OCI-LY1 (cell line): Measurements from ENCODE around the gene SMIM11.
"Not testable (repeated sequence)": the region's sequence is repeated elsewhere in the genome, so short reads cannot be mapped to it uniquely, and the experiment has no call there.

Source experiments
- EZH2 ChIP-seq: fragments of 200-600 bp; sonication (generic), shearing (Covaris generic); IDR thresholded peaks from 2 replicates; pipeline ENCODE4 v1.8.0; 2017; ENCODE audit warnings: borderline replicate concordance, mixed run types, mild to moderate bottlenecking, antibody characterized with exemption, low read length, moderate library complexity, mixed read lengths
- TF ChIP-seq, protein P1 (sequence below): fragments of 200-600 bp; sonication (generic), shearing (Covaris generic); IDR thresholded peaks from 2 replicates; pipeline ENCODE4 v1.5.1; 2017; ENCODE audit warnings: mild to moderate bottlenecking, antibody characterized with exemption, low read length, moderate library complexity, mixed read lengths

DNA sequence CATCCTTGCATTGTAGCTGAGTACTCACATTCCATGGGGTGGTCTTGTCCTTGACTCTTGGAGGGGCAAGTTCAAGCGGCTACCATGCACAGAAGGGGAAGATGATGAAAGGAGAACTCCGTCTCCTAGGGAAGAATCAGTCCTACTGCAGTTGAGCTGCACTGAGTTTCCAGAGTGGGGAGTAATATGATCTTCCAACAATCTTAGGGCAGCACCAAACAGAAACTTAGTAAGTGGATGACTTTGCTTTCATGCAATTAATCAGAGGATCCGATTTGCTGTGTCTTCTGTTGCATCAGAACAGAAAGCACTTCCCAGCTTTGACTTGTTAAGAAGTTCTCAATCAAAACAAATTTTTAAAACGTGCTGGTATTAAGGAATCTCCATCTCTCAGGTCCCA lies 48.5 kb downstream of the SMIM11 start, which contains the start of gene SMIM34:
- TF ChIP-seq, protein P1, sequence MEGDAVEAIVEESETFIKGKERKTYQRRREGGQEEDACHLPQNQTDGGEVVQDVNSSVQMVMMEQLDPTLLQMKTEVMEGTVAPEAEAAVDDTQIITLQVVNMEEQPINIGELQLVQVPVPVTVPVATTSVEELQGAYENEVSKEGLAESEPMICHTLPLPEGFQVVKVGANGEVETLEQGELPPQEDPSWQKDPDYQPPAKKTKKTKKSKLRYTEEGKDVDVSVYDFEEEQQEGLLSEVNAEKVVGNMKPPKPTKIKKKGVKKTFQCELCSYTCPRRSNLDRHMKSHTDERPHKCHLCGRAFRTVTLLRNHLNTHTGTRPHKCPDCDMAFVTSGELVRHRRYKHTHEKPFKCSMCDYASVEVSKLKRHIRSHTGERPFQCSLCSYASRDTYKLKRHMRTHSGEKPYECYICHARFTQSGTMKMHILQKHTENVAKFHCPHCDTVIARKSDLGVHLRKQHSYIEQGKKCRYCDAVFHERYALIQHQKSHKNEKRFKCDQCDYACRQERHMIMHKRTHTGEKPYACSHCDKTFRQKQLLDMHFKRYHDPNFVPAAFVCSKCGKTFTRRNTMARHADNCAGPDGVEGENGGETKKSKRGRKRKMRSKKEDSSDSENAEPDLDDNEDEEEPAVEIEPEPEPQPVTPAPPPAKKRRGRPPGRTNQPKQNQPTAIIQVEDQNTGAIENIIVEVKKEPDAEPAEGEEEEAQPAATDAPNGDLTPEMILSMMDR: not testable (repeated sequence)
- TF ChIP-seq EZH2: not testable (repeated sequence)
